ENCODE data around the gene TTC39C.
A peak's percentile ranks its signal among the peaks of the same experiment; 100 is the strongest.
"Not testable (repeated sequence)": the region's sequence is repeated elsewhere in the genome, so short reads cannot be mapped to it uniquely, and the experiment has no call there.

TTC39C gene

DNA sequence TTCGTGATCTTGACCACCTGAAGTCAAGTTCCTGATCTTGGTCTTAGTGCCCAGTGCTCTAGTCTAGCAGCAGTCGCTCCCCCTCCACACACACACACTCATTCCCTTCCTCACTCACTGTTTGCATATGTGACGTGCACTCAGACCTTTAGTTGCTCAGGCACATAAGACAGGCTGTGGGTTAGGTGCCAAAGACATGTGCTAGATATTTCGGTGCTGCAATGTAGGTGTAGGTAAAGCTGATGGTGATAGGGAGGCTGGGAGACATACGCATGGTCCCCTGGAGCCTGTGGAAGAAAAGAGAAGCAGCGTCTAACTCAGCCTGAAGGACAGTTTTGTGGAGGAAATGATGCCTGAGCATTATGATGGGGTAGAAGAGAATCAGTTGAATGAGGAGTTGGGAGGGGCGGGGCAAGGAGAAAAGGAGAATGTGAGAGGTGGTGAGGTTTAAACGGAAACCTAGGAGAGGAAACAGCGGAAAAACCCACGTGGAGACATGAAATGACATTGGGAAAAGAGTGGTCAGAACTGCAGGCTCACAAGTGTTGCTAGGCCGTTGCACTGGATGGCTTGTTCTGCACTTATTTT is 3.8 kb downstream of the TTC39C start:
- DNase-seq = no peak

DNA sequence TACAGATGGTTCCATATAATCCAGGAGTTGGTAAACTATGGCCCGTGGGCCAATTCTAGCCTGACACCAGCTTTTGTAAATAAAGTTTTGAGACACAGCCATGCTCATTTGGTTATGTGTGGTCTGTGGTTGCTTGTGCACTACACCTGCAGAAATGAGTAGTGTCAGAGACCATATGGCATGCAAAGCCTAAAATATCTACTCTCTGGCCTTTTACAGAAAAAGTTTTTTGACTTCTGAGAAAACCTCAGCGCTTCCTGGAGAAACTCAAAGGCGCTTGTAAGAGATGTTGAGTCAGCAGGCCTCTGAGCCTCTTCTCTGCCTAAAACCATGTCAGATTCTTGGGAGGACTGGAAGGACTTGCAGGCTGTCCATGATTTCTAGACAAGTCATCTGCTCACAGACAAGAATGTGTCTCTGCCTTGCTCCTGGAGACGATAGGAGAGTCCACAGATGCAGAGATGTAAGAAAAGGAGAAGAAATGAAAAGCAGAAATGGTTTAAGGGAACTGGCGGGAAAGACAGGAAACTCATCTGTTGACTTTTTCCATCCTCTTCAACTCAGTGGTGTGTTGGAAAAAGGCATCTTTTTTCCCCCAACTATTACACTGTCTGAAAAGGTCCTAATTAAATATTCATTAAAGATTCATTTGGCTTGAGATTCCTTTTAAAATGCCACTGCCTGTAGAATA is 5.2 kb downstream of the TTC39C start:
- no peak for DNase-seq

DNA sequence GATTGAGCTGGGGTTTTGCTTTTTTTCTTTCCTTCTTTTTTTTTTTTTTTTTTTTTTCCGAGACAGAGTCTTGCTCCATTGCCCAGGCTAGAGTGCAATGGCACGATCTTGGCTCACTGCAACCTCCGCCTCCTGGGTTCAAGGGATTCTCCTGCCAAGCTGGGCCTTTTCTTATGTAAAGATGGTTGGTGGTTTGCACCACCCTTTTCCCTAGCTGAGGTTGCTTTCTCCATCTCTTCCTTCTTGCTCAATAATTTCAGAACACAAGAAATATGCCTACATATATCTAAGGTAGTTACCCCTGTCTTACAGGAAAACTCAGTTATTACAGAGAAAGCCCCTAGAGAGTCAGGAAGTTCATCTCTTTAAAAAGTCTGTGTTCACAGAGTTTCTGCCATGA is 7.0 kb downstream of the TTC39C start:
- DNase-seq = no peak

DNA sequence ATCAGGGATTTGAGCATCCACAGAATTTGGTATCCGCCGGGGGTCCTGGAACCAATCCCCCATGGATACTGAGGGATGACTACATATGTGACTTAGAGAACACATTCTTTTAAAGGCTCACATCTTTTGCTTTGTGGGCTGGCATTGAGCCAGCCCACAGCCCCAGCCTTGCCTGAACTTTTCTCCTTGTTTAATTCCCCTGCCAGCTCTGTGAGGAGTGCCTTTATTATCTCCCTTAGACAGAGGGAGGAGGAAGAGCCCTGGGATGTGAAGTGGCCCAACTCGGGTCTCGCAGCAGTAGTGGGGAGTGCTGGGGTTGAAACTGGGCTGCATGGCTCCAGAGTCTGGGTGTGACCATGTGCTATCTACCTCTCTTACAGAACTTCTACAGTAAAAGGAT is 7.6 kb downstream of the TTC39C start:
- DNase-seq = no peak

DNA sequence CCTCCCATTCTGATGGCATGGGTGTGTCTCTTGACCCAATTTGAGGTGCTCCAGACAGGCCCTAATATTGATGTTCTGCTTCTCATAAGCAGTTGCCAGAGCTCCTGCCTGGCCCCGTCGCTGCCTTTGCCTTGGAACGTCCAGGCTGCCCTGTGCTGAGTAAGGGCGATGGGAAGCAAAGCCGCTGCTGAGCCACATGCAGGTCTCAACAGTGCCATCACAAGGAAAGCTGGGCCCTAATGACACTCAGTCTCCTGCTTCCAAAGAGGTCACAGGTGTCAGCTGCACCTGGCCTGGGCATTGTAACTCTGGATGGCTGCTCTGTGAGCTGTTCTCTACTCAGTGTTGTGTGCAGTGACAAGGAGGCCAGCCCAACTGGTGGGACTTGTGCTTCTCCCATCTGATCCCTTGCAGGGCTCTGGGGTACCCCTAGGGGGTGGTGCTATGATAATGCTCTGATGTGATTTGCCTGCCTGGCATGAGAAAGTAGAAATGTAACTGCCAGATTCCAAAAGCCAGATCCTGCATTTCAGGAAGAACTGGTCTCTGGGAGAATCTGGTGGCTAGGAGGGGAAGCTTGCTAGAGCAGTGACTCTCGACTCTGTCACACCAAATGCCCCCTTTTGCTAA is 8.7 kb downstream of the TTC39C start:
- peak in 1 of 2 experiments; percentile 11 for DNase-seq

DNA sequence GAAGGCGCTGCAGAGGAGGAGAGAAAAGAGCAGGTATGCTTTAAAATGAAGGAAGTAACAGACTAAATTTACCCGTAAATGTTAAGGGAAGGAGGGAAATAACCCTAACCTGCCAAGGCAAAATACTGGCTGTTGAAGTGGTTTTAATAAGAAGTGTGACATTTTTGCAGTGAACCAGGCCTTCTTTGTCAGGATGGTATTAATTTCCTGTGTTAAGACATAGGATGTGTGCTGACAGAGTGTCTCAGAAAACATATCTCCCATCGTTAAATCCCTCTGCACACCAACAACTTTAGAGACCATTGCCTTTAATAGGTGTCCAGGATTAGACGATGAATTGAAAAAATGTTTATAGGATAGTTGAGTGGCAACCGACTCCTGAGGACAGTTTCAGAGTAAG is 9.9 kb downstream of the TTC39C start:
- no peak for DNase-seq

DNA sequence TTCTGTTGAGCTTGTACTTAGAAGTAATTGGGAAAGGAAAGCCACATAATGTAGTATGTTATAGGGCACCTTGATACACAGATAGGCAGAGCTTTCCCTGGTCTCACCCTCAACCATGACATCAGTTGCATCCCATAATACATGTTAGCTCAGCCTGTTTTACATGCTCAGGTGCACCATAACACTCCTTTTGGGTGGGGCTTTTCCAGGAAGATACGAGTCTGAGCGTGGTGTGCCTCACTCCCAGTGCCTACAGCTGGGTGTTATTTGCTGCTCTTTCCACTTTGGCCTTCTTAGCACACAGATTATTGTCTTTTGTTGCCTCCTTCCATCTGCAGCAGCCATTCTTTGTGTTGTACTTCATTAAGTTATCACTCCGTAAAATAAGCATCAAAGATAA is 11.9 kb downstream of the TTC39C start:
- no peak for DNase-seq

DNA sequence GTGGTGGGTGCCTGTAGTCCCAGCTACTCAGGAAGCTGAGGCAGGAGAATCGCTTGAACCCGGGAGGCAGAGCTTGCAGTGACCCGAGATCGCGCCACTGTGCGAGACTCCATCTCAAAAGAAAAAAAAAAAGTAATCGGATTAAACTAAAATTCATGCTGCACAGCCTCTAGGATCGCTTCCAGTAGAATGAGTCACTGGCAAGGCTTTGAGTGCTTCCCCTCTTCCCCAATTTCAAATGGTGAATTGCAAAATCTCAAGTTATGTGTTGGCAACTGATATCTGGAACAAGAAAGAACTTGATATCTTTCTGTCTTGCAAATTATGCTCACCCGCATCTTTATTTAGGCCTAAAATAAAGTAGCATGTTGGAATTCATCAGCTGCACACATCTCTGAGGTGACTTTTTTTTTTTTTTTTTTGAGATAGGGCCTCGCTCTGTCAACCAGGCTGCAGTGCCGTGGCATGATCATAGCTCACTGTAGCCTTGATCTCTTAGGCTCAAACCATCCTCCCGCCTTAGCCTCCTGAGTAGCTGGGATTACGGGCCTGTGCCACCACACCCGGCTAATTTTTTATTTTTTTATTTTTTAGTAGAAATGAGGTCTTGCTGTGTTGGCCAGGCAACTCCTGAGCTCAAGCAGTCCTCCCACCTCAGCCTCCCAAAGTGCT is 12.7 kb downstream of the TTC39C start:
- no peak for DNase-seq

DNA sequence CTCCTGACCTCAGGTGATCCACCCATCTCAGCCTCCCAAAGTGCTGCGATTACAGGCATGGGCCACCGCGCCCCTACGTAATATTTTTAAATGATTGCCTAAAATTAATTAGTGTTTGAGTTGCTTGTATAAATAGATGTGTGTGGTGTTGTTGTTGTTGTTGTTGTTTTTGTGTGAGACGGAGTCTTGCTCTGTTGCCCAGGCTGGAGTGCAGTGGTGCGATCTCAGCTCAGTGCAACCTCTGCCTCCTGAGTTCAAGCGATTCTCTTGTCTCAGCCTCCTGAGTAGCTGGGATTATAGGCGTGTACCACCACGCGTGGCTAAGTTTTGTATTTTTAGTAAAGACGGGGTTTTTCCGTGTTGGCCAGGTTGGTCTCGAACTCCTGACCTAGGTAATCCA is 14.4 kb downstream of the TTC39C start:
- DNase-seq = not testable (repeated sequence)

DNA sequence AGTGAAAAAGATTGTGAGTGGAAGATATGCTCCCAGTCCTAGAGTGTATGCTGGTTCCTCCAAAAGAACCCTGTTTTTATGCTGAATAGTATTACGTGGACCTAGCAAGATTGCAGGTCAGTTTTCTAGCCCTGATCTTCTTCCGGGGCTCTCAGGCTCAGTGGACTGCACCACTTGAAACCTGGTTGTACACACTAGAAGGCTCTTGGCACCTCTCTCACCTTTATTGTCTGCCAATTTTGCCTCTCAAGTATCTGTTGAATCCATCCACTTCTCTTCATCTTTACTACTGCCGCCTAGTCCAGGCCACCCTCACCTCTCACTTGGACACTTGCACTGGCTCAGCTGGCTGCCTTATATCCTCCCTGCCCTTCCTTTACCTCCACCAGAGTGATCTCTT is 16.8 kb downstream of the TTC39C start:
- DNase-seq = no peak

DNA sequence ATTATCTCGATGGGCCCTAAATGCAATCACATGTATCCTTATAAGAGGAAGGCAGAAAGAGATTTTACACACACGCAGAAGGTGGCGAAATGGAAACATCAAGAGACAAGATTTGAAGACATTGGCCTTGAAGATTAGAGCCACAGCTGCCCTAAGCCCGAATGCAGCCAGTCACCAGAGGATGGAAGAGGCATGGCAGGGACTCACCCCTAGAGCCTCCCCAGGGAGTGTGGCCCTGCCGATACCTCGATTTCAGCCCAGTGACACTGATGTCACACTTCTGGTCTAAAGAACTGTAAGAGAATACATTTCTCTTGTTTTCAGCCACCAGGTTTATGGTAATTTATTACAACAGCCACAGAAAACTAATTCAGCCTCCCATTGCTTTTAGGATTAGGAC is 17.4 kb downstream of the TTC39C start:
- DNase-seq = no peak

DNA sequence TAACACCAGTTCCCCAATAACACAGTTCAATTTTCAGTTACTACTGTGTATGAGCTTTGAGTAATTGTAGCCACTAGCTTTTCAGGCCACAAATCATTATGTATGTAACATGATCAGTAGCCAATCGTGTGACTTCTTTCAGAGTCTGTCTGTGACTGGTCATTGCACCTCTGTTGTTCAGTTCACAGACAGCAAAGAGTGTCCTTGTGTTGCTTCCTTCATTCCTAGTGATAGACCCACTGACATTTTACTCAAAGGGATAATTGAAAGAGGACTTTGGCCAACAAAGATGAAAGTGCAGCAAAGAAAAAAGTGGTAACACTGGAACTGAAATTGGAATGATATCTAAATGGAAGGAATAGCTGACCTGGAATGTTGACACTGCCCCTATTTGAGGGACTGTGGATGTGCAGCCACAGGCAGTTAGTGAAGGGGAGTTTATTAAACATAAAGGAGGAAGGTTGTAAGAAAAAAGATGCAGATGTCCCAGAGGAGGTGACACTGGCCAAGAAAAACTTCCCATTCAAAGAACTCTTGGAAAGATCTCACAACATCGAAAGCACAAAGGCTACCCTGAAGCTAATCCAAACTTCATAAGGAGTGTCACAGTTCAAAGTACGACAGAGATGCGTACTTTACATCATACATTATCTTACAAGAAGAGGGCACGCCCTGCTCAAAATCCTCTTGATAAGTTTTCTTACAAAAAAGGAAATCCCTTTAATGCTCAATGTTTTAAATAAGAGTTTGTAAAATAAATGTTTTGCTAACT is 19.3 kb downstream of the TTC39C start:
- no peak for DNase-seq

DNA sequence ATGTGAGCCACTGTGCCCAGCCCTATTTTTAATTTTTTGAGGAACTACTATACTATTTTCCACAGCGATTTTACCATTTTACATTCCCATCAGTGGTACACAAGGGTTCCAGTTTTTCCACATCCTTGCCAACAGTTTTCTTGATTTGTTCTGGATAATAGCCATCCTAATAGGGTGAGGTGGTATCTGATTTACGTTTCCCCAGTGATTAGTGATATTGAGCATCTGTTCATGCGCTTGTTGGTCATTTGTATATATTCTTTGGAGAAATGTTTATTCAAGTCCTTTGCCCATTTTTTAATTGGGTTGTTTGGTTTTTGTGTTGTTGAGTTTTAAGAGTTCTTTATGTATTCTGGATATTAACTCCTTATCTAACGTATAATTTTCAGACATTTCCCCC is 20.8 kb downstream of the TTC39C start:
- no peak for DNase-seq

DNA sequence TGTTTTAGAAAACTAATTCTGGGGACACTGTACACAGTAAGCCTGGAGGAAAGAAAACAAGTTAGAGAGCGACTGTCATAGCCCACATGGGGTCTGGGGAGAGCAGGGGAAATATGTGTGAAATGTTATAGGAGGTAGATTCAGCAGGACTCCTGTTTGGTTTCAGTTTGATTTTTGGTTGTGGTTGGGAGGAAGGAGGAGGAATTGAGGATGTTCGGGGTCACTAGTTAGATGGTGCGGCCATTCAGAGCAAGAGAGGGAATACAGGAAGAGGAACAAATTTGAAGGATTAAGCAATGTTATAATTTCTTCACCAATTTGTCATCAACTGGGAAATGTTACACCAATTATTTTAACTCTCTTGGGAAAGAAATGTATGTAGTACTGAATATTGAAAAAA is 25.1 kb downstream of the TTC39C start:
- DNase-seq = no peak

DNA sequence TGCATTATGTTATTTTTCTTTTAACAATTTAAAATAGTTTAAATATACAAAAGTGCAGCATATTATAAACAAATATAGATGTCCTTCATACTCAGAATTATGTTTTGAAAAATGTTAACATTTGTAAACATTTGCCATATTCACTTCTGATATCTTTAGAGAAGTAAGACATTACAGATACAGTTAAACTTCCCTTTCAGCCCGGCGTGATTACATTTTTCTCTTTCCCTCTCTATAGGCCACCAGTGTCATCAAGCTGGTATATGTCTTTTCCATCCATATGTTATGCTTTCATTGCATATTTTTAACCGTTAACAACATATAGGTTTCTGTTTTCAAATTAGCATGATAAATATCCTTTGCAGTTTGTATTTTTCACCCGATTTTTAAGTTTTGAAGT is 27.1 kb downstream of the TTC39C start:
- DNase-seq = no peak

DNA sequence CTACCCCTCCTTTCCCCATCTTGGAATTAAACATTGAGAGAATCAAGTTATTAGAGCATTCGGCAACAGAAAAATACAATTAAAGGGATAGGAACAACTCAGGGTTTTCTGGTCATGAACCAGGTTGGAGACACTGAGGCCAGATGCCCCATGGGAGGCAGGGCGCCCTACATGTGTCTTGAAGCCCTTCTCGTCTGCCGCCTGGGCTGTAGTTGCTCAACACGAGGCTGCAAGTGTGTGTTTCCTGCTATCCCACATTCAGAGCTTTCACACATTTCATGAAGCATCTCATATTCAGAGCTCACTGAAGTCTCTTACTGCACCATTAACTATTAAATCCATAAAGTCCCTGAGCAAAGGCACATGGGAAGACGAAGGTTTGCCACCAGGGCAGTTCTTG is 28.8 kb downstream of the TTC39C start:
- DNase-seq = no peak

DNA sequence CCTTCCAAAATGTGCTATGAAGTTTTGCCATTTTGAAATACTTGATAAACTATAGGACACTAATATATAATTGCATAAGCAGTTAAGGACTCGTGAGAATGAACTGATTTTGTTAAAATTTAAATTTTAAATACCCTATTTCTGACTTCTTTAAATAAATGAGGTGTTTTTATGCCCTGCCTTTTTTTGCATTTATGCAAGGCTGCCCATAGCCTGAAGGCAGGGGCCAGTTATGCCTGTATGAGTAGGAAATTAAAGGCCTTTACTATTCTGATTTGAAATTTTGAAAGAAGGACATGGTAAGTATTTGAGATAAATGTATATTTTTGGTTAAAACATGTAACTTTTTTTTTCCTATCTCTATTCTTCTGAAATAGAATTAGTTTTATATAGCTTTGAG is 33.7 kb downstream of the TTC39C start:
- DNase-seq = no peak

DNA sequence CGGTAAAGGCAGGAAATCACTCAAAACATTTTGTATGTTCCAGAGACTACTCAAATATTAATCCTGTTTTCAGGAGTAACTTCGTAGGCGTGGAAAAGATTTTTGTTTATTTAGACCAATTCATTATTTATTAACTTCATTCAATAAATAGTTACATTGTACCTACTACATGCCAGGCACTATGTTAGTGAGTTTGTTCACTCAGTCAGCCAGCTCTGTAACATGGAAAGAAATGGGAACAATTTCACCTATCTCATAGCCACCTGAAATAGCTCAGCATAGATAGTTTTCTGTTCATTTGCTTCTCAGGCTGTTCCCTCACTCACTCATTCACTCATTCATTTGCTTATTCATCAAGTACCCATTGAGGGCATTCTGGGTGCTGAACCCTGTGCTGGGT is 34.6 kb downstream of the TTC39C start:
- no peak for DNase-seq

DNA sequence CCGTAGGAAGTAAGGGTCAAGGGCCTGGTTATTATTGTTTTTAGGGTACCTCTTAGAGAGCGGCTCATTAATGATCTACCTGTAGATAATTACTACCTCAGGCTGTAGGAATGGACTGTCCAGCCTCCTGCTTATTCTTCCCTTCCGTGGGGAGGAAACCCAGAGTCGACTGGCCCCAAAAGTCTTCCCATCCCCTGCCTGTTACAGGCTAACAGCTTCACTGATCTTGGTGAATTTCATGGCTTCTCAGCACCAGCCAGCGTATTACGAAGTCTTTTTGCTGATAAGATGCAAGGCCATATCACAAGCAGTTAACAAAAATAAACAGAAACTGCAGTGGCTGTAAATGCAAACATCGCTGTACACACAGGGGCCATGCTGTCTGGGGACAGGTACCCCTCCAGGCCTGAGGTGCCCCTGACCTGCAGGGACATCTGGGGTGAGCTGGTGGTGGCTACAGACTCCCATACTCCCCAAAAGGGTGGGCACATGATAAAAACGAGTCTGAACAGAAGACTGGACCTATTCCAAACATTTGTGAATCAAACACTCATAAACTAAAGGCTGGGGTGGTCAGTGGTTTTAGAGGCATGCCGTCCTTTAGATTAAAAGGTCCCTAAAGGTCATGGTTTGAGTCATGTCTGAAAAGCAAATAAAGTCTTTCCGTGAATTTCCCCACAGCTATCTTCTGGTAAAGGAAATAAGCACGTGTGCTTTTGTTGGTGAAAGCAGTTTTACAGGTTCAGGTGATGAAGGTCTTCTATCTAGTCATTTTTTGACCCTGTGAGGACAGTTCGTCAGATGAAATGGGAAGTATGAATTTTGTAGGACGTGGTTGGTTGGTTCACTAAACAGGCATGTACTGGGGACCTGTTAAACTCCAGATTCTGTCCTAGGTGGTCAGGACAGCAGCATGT is 36.7 kb downstream of the TTC39C start:
- DNase-seq = peak in 1 of 2 experiments; percentile 6

DNA sequence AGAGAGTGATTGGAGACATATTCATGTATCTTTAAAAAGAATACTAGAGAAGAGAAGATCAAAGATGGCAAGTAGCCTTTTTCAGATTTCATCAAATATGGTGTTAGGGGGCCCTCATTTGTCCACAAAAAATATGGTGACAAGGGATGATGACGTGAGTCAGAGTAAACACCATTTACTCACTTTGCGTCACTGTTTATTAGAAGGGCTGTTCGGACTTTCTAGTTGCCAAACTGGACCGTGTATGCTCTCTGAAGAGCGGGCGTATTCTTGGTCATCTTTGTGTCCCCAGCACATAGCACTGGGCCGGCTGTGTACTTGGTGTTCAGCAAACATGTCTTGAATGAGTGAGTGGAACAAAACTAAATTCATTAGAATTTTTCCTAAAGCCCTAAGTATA is 37.5 kb downstream of the TTC39C start:
- peak; percentile 15 to 69 for DNase-seq

DNA sequence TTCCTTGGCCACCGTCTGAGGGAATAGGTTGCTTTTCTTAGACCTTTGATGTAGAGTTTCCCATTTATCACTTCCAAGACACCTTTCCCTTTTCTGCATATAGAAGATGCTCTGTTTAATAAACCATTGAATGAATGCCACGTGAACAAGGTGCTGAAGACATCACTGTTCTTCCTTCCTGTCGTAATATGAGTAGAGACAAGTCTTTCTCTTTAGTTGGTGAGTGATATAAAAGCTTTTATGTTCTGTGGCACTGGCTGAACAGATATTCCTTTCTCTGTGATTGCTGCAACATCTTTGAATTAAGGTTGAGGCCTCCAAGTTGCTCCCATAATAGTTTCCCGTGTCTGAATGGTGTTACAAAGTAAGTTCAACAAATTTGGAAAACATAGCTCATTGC is 38.7 kb downstream of the TTC39C start:
- DNase-seq = no peak

DNA sequence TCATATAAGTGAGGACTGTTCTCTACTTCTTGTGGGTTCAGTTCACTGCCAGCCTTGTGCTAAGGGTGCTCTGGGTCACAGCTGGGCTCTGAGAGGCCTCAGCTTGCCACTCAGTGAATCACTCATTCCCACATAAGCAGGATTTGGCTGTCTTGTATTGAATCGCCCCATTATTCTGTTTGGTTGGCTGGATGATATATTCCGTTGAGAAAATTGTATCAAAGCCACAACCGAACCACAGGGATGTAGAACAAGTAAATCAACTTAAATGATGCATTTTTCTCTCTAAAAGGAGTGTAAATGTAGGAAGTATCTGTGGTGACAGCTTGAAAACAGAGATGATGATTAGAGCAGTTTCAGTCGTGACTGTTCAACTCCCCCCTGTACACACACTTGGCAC is 39.6 kb downstream of the TTC39C start:
- DNase-seq = no peak

Measured in SHP77 (cell line).